ENCODE results near the gene SLC39A11. TPM values are rescaled to one million over a fixed set of nuclear protein-coding genes. Genes with fewer than 3 reads are reported as not detected.

Gene SLC39A11
- total RNA-seq, 1 experiment from 2014 or later: 56.1 TPM

DNA sequence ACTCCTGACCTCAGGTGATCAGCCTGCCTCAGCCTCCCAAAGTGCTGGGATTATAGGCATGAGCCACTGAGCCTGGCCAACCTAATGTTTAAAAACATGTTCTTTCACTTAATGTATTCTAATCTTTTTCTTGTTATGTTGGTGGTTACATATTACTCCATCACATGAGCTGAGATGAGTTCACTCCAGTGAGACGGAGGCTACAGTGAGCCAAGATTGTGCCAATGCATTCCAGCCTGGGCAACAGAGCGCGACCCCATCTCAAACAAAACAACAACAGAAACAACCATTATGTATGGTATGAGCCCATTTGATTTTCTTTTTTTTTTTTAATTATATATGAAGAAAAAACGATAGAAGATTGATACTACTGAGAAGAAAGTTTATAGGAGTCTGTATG lies 39.6 kb downstream of the SLC39A11 start:
- TF ChIP-seq, protein P1, sequence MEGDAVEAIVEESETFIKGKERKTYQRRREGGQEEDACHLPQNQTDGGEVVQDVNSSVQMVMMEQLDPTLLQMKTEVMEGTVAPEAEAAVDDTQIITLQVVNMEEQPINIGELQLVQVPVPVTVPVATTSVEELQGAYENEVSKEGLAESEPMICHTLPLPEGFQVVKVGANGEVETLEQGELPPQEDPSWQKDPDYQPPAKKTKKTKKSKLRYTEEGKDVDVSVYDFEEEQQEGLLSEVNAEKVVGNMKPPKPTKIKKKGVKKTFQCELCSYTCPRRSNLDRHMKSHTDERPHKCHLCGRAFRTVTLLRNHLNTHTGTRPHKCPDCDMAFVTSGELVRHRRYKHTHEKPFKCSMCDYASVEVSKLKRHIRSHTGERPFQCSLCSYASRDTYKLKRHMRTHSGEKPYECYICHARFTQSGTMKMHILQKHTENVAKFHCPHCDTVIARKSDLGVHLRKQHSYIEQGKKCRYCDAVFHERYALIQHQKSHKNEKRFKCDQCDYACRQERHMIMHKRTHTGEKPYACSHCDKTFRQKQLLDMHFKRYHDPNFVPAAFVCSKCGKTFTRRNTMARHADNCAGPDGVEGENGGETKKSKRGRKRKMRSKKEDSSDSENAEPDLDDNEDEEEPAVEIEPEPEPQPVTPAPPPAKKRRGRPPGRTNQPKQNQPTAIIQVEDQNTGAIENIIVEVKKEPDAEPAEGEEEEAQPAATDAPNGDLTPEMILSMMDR (IDR thresholded peaks at IDR 0.05): no peak
- TF ChIP-seq SIN3A (IDR thresholded peaks at IDR 0.05; ENCODE audit: borderline replicate concordance, insufficient read depth, low read depth, low read length) (no peak), POLR2AphosphoS5 (IDR thresholded peaks at IDR 0.05; ENCODE audit: low read depth, low read length) (no peak), TCF7L2 (IDR thresholded peaks at IDR 0.05; ENCODE audit: low read depth, low read length) (no peak)
- TF ChIP-seq, protein P2, sequence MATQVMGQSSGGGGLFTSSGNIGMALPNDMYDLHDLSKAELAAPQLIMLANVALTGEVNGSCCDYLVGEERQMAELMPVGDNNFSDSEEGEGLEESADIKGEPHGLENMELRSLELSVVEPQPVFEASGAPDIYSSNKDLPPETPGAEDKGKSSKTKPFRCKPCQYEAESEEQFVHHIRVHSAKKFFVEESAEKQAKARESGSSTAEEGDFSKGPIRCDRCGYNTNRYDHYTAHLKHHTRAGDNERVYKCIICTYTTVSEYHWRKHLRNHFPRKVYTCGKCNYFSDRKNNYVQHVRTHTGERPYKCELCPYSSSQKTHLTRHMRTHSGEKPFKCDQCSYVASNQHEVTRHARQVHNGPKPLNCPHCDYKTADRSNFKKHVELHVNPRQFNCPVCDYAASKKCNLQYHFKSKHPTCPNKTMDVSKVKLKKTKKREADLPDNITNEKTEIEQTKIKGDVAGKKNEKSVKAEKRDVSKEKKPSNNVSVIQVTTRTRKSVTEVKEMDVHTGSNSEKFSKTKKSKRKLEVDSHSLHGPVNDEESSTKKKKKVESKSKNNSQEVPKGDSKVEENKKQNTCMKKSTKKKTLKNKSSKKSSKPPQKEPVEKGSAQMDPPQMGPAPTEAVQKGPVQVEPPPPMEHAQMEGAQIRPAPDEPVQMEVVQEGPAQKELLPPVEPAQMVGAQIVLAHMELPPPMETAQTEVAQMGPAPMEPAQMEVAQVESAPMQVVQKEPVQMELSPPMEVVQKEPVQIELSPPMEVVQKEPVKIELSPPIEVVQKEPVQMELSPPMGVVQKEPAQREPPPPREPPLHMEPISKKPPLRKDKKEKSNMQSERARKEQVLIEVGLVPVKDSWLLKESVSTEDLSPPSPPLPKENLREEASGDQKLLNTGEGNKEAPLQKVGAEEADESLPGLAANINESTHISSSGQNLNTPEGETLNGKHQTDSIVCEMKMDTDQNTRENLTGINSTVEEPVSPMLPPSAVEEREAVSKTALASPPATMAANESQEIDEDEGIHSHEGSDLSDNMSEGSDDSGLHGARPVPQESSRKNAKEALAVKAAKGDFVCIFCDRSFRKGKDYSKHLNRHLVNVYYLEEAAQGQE (IDR thresholded peaks at IDR 0.05; ENCODE audit: insufficient read depth in 1 of 2, low read depth in 2 of 2, low read length in 1 of 2): no peak

DNA sequence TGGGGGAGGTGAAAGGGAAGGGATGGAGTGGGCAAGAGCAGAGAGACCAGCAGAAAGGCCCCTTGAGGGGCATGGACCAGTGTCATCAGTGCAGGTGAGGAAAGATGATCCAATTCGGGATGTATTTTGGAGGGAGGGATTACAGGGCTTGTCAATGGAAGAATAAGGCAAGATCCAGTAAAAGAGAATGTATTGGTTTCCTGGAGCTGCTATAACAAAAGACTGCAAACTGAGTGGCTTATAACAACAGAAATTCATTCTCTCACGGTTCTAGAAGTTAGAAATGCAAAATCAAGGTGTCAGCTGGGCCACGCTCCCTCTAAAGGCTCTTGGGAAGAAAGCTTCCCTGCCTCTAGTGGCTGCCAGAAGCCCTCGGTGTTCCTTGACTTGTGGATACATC lies 41.7 kb downstream of the SLC39A11 start:
- in situ Hi-C loops (cut with HindIII; ENCODE audit: low pct_unique_long_range_greater_than_20kb, low sequenced_read_pairs): no loop called here
- intact Hi-C loops (cut with micrococcal nuclease; ENCODE audit: unreplicated experiment): no loop called here
- CTCF ChIA-PET: no interaction called here

More for the DNA sequence above, 39.6 kb downstream of the SLC39A11 start:
- no peaks in the 10 kb centered on the region for H3K9me3 ChIP-seq (ENCODE audit: control insufficient read depth, insufficient read depth, low read depth, low read length)
- no TSS peak for BruUV-seq (replicated peaks)
- no peak overlapping the region for H3K27ac ChIP-seq (ENCODE audit: low read length)
- in situ Hi-C loops (cut with HindIII; ENCODE audit: low pct_unique_long_range_greater_than_20kb, low sequenced_read_pairs): no loop called here
- ATAC-seq: no peak
- no peaks in the 10 kb centered on the region for H3K36me3 ChIP-seq (ENCODE audit: control insufficient read depth, insufficient read depth, low read length)
- intact Hi-C loops (cut with micrococcal nuclease; ENCODE audit: unreplicated experiment): no loop called here
- CTCF ChIA-PET: no interaction called here
- H3K4me1 ChIP-seq (ENCODE audit: control insufficient read depth, insufficient read depth, low read length): no peaks in the 10 kb centered on the region
- DNase-seq (ENCODE audit: low read depth, low spot score): no peak
- H3K27me3 ChIP-seq (ENCODE audit: control insufficient read depth, insufficient read depth, low read length): no peaks in the 10 kb centered on the region
- no peak overlapping the region for H3K4me3 ChIP-seq (ENCODE audit: low read depth in 2 of 2, low read length in 2 of 2)
- POLR2A ChIA-PET: no interaction called here

More for the DNA sequence above, 41.7 kb downstream of the SLC39A11 start:
- no peak for DNase-seq (ENCODE audit: low read depth, low spot score)
- POLR2A ChIA-PET: no interaction called here
- H3K4me1 ChIP-seq (ENCODE audit: control insufficient read depth, insufficient read depth, low read length): no peaks in the 10 kb centered on the region
- no peaks in the 10 kb centered on the region for H3K36me3 ChIP-seq (ENCODE audit: control insufficient read depth, insufficient read depth, low read length)
- no peak overlapping the region for H3K27ac ChIP-seq (ENCODE audit: low read length)
- no peaks in the 10 kb centered on the region for H3K9me3 ChIP-seq (ENCODE audit: control insufficient read depth, insufficient read depth, low read depth, low read length)
- no peaks in the 10 kb centered on the region for H3K27me3 ChIP-seq (ENCODE audit: control insufficient read depth, insufficient read depth, low read length)
- no peak for ATAC-seq
- no TSS peak for BruUV-seq (replicated peaks)
- H3K4me3 ChIP-seq (ENCODE audit: low read depth in 2 of 2, low read length in 2 of 2): no peak overlapping the region
- TF ChIP-seq, protein P2 (IDR thresholded peaks at IDR 0.05; ENCODE audit: insufficient read depth in 1 of 2, low read depth in 2 of 2, low read length in 1 of 2): no peak
- no peak for TF ChIP-seq POLR2AphosphoS5 (IDR thresholded peaks at IDR 0.05; ENCODE audit: low read depth, low read length)
- TF ChIP-seq TCF7L2 (IDR thresholded peaks at IDR 0.05; ENCODE audit: low read depth, low read length): no peak
- TF ChIP-seq, protein P1 (IDR thresholded peaks at IDR 0.05): no peak
- no peak for TF ChIP-seq SIN3A (IDR thresholded peaks at IDR 0.05; ENCODE audit: borderline replicate concordance, insufficient read depth, low read depth, low read length)

All from Panc1 (cell line).